Measurements from ENCODE around the gene GNPTG.
"Not testable (repeated sequence)": the region's sequence is repeated elsewhere in the genome, so short reads cannot be mapped to it uniquely, and the experiment has no call there.

The GNPTG gene

DNA sequence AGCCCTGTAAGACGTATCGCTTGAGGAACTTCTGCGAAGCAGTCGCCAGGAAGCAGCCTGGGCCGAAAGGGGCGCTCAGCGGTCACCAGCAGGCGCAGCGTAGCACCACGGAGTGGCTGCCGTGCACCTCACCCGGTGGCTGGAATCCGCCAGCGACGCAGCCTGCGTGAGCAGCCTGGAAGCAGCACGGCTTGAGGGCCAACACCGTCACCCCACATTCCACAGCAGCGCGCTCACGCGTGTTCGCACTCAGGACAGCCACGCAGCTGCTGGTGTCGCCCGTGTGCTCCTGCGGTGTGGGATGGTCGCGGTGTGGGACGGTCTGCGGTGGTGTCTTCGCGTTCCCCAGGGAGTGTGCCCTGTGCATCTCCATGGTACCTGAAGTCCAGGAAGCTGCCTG, 32.7 kb upstream of the GNPTG start:
- no peak for DNase-seq (ENCODE audit: low read depth)

DNA sequence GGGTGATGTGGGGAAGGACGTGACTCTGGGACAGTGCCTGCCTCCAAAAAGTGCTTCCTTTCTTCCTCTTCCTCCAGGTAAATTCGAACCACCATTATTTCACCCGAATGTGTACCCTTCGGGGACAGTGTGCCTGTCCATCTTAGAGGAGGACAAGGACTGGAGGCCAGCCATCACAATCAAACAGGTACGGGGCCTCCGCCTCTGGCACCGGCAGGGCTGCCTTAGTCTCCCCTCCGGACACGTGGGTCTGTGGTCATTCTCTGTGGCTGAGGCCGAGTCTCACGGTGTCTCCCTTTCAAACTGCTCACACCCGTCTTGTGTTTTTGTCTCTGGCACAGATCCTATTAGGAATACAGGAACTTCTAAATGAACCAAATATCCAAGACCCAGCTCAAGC, 31.6 kb upstream of the GNPTG start:
- DNase-seq (ENCODE audit: low read depth), result no peak

DNA sequence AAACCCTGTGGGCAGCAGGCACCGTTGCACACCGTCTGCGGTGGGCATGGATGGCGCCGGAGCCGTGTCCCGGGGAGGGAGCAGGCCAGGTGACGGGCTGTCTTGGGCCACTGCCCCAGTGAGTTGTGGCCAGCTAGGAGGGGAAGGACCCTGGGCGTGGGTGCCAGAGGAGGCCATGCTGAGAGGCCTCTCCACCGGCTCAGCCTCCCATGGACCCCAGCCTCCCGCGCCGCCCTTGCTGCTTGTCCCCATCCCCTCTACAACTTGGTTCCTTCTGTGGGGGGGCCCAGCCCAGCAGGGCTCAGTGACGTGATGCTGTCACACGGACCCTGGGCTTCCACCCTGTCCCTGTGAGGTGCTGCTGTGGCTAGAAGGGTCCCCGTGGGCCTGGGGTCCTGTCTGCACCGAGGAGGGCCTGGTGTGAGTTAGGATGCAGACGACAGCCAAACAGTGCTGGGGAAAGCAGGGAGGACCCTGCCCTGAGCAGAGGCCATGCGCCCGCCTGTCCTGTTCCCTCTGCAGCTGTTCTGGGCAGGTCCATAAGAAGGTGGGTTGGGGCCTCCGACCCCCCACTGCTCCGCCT, 31.0 kb upstream of the GNPTG start:
- DNase-seq (ENCODE audit: low read depth), result no peak

DNA sequence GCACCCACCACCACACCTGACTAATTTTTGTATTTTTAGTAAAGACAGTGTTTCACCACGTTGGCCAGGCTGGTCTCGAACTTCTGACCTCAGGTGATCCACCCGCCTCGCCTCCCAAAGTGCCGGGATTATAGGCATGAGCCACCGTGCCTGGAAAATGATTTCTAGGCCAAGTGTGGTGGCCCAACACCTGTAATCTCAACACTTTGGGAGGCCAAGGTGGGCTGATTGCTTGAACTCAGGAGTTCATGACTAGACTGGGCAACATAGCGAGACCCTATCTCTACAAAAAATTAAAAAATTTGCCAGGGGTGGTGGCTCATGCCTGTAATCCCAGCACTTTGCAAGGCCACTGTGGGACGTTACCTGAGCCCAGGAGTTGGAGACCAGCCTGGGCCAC, 29.3 kb upstream of the GNPTG start:
- DNase-seq (ENCODE audit: low read depth), result no peak

DNA sequence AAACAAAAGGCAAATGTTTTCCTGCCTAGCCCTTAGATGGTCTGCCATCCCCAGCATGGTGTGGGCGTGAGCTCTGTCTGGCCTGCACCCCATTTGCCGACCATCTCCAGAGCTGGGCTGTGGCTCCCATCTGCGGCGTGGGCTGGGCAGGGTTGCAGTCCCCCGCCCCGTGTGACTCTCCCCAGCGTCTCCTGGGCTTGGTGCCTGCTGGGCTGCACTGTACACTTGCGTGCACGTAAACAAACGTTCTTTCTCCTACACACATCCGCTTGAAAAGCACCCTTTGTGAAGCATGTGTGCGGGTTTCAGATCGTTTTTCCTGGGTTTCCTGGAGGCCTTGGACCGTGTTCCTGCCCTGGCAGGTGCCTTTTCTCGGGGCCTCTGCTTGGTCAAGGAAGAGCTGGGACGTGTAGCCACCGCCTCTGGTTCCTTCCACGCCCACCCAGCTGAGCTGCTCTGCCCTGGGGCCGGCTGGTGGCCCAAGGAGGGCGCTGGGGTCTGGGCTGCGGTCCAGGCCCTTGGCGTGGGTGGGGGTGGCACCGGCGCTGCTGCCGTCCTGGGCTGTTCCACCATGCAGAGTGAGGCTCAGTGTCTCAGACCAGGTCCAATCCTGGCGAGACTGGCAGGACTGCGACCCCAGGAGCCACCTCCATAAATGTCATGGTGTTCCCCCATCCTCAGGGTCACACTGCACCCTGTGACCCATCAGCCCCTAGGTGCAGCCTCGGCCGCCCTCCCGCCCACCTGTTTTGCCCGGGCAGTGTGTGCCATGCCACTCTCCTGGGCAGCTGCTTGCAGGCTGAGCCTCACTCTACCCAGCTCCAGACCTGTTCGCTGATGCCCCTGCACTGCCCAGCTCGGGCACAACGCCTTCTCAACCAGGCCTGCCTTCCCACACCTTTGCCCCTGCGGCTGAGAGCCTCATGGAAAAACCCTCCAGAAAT, 28.2 kb upstream of the GNPTG start:
- DNase-seq (ENCODE audit: low read depth), result no peak

DNA sequence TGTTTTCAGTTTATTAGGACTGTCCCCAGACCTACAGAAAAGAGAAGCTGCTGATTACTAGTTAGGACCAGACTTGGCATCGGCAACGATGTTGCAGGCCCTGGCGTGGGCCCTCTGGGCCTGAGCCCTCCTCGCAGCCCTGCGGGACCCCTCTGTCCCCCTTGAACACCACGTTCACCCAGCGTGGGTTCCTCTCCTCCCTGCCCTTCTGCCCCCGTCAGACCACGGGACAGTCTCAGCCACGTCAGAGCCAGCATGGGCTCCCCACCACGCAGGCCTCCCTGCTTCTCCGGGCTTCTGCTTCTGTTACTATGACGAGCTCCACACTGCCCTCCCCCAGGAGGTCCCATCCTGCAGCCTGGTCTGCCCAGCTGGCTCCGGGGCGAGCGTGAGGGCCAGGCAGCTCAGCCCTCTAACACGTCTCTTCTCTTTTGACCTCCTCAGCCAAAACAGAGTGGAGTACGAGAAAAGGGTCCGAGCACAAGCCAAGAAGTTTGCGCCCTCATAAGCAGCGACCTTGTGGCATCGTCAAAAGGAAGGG, 27.4 kb upstream of the GNPTG start:
- no peak for DNase-seq (ENCODE audit: low read depth)

DNA sequence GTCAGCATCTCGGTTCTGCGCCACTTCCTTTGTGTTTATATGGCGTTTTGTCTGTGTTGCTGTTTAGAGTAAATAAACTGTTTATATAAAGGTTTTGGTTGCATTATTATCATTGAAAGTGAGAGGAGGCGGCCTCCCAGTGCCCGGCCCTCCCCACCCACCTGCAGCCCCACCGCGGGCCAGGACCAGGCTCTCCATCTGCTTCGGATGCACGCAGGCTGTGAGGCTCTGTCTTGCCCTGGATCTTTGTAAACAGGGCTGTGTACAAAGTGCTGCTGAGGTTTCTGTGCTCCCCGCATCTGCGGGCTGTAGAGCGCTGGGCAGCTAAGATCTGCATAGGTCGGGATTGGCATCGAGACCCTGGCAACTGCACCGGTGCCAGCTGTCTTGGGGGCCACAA, 26.5 kb upstream of the GNPTG start:
- no peak for DNase-seq (ENCODE audit: low read depth)

DNA sequence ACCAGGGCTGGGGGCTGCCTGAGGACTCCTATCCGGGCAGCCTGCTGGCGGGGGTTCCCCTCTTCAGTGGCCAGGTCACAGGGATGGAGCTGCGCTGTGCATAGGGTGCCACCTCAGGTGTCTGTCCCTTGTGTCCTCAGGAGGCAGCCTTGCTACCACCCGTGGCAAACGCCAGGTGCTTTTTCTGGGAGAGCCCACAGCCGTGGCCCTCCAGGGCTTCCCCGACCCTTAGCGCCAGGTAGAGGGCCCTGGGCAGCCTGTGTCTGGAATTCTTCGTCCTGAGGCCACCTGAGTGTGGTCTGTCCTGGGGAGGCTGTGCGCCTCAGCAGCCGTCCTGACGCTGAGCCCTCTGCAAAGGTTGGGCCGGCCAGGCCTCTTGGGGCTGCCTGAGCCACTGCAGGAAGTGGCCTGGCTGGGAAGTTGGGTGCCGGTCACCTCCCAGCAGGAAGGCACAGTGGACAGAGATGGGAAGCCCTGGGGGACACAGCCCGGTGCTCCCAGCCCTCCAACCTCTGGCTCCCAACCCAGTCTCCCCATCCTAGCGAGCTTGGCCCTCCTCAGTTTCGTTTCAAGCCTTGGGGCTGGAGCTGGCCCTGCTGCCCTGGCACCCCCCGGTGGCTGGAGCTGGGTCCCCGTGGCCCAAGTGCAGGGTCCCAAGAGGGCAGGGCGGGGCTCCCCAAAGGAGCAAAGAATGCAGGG, 25.9 kb upstream of the GNPTG start:
- DNase-seq (ENCODE audit: low read depth), result no peak

DNA sequence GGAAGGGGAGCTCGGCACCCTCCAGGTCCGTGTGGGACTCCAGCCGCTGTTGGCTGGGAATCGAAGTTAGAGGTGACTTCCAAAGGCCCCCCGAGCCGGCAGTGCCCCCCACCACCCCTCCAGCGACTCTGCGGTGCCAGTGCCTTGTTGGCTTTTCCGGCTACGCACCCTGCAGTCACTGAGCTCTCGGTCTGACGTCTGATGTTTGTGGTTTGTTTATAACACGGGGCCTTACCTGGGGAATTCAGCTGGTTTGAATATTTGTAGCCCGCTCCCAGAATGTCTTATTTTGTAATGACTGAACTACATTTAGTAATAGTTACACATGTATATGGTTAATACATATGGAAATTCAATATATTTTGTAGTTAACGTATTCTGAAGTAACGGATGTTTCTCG, 25.3 kb upstream of the GNPTG start:
- DNase-seq (ENCODE audit: low read depth), result no peak

DNA sequence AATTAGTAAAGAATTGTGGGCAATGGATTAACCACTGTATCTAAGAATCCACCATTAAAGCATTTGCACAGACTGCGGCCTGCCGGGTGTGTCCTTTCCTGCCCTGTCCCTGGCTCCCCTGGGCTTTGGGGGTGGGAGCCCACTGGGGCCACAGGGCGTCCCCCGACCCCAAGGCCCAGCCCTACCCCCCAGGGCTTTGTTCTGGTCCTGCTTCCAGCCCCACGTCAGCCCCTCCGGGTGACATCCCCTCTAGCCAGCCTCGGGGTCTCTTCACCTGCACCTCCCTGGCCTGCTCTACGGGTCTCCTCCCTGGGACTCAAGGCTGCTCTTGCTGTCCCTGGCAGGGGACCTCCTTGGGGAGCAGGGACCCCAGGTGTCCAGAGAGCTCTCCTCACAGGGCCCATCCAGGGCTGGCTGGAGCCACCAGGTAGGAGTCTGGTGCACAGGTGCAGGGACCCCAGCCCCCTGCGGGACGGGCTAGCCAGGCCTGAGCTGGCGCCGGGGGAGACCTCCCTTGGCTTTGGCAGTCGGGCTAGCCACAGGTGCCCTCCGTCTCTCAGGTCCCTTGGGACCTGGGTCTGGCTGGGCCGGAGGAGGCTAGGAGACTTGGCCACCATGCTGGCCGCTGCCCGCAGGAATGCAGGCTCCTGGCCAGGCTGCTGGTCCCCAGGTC, 24.6 kb upstream of the GNPTG start:
- no peak for DNase-seq (ENCODE audit: low read depth)

DNA sequence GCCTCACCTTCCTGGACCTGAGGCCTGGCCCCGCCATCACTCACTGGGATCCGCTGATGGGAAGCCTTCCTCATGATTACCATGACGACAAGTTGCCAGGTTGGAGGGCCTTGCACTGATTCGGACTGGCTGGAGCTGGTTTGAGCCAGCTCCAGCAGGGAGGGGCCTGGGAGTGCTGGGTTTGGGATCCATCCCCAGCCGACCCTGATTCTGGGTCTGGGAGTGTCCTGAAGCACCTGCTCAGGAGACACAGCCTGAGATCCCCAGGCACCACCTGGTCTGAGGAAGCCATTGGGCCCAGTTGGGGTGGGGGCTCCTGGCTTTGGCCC, 24.1 kb upstream of the GNPTG start:
- no peak for DNase-seq (ENCODE audit: low read depth)

DNA sequence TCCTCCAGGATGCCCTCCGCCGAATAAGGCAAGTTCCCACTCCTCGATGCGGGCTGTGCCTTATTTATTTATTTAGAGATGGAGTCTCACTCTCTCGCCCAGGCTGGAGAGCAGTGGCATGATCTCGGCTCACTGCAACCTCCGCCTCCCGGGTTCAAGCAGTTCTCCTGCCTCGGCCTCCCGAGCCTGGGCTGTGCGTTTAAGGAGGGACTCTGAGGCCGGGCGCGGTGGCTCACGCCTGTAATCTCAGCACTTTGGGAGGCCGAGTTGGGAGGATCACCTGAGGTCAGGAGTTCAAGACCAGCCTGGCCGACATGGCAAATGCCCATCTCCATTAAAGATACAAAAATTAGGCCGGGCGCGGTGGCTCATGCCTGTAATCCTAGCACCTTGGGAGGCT, 23.6 kb upstream of the GNPTG start:
- DNase-seq (ENCODE audit: low read depth), result not testable (repeated sequence)

DNA sequence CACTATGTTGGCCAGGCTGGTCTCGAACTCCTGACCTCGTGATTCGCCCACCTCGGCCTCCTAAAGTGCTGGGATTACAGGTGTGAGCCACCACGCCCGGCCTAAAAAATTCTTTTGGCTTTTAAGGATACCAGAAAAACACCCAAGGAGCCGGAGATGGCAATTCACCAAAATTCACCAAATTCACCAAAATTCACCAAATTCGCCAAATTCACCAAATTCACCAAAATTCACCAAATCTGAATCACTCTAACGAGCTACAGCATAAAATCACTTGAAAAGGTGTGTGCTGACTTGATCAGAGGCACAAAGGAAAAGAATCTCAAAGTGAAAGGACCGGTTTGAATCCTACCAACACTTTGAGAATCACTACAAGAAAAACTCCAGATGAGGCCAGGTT, 22.8 kb upstream of the GNPTG start:
- DNase-seq (ENCODE audit: low read depth), result not testable (repeated sequence)

DNA sequence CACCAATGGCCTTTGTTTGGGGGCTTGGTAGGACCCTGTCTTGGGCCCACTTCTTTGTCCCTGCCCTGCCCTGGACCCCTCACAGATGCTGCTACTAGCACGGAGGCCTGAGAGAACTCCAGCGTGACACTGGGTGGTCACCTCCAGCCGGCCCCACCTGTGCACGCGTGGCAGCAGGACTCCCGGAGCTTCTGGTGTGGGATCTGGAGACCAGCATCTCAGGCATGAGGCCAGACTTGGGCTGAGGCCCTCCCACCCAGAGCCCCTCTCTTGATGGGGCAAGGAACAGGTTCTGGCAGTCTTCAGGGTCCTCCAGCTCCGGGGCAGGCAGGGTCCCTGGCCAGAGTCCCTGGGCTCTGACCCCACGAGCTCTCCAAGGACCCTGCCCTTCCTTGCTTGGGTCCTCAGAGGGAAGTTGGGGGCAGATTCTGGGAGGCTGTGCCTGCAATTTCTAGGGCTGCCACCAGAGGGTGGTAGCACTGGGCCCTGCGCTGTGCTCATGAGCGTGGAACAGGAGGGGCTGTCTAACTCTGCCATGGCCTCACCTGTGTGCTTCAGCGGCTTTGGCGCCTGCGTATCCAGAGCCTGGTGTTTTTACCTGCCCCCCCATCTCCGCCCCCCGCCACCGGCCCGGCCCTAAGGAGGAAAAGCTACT, 21.3 kb upstream of the GNPTG start:
- no peak for DNase-seq (ENCODE audit: low read depth)

DNA sequence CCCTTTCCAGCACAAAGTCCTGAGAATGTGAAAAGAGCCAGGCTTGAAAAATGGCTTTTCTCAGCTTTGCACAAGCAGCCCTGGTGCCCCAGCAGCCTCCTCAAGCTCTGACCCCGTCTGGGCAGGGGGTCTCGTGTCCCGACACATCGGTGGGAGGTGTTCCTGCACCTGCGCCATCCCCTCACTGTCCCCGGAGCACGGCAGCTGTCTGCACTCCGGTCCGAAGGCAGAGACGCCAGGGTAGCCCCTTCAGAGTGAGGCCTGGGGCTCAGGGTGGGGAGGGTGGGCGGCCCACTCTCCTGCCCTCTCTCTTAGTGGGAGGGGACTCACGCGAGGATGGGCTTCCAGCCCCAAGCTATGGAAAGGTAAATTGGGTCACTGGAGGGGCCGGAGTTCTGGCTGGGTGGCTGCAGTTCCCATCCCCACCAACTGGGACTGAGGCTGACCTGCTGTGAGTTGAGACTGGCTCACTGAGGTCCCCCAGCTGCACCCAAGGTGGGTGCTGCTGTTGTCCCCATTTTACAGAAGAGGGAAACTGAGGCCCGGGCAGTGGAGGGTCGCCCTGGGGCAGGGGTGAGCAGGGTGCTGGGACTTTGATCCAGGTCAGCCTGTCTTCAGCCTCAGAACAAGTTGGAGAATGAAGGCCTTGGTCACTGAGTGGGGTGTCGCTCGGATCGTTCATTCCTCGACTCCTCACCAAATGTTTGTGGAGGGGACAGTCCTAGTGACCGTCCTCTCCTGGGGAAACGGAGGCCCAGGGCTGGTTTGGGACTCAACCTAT, 20.6 kb upstream of the GNPTG start:
- no peak for DNase-seq (ENCODE audit: low read depth)

DNA sequence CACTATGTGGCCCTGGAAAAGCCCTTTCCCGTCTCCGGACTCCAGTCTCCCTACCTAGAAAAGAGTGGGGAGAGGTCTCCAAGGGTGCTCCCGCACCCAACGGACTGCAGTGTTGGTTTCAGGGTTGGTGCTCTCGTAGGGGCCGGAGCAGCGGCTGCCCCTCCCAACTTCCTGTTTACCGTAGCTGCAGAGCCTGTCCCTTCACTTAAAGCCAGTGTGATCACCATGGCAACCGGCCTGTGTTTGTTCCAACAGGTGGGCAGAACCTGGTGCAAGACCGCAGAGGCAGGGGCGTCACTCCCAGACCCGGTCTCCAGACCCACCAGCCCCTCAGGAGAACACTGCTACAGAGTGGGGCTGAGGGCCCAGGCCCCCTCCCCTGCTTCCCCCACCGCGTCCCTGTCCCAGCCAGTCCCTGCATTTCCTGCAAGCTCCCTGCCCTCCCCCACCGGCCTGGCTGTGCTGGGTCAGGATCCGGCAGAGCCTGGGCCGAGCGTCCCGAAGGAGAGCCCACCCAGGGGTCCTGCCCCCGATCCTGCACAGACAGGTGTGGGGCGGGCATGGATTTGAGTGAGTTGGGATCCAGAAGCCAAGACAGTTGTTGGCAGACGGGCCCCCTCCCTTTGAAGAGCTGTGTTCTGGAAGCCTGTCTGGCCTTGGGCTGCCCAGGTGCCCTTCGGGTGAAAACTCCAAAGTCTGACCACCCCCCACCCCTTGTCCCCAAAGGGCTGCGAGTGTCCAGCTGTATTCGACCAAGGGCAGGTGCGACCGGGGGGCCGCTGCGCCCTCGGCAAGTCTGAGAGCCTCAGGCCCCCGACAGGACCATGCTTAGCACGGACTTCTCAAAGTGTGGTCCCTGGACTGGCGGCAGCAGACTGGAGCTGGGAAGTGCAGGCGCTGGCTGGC, 19.8 kb upstream of the GNPTG start:
- DNase-seq (ENCODE audit: low read depth), result no peak

DNA sequence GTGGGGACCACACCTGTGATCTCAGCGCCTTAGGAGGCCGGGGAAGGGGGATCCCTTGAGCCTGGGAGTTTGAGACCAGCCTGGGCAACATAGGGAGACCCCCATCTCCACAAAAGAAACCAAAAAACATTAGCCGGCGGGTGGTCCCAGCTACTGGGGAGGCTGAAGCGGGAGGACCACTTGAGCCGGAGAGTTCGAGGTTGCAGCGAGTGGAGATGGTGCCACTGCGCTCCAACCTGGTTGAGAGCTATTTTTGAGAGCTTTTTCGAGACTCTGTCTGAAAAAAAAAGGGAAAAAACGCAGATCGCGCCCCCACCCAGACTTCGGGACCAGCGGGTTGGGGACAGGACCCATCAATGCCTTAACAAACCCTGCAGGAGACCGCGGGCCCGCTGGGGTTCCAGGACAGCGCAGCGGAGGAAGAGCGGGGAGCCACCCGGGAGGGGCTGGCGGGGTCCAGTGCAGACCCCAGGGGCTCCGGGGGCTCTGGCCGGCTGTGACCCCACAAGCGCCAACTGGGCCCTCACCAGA, 19.0 kb upstream of the GNPTG start:
- no peak for DNase-seq (ENCODE audit: low read depth)

DNA sequence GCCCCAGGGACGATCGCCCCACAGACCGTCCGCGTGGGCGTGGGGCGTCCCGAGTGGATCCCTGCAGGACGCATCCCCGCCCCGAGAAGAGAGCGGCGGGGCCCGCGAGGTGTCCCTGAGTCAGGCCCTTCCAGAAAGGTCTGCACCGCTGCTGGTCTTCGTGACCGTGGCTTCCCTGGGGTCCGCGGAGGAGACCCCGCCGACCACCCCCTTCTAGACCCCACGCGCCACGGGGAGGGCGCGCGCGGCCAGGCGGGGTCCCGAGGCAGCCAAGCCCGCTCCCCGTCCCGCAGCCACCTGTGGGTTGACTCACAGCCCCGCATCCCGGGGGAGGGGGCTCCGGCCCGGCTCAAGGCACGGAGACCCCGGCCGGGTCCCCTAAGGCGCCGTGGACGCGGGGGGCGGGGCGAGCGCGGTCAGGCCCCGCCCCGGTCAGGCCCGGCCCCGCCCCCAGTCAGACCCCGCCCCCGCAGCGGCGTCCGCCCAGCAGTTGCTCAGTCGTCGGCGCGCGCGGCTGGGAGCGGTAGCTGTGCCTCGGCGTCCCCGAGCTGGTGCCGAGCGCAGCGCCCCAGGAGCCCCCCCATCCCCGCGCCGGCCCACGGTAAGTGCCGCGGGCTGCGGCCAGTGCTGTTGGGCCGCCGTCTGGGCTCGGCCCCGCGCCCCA, 18.4 kb upstream of the GNPTG start, which contains the start of gene BAIAP3:
Gene BAIAP3 (plus strand): TSS at position 497 of the 664 bp plus-strand sequence. CDS start 4,905 bp downstream, outside the sequence.
- no peak for DNase-seq (ENCODE audit: low read depth)
